ENCODE results near the gene SLC9A9.

SLC9A9 gene

DNA sequence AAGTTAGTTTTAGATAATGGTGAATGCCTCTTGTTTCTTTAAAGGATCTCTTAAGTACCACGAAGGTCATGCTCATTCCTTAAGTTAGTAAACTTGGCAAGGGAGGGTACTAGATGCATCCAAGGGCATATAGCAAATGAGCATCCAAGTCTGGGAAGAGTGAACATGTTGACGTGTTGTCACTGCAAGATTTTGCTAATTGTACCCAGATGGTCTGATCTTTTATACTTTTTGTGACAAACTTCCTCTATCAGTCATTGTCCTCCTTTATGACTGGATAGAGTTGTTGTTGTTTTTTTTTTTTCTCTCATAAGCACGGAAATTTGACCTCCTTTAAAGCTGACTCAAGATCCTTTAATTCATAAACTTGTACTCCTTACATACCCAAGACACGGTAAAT lies 607.4 kb downstream of the SLC9A9 start:
- Histone ChIP-seq H3K36me3 (no peaks in the 10 kb centered on the region), H3K27ac (no peak overlapping the region), H4K20me1 (no peaks in the 10 kb centered on the region), H3K27me3 (no peaks in the 10 kb centered on the region), H3K9ac (no peak overlapping the region), H3K4me2 (no peak overlapping the region), H3K9me3 (no peaks in the 10 kb centered on the region), H3K4me3 (no peak overlapping the region), H3K4me1 (peaks cover 25% of the 10 kb centered on the region)
- TF ChIP-seq Cebpa-rat (IDR thresholded peaks at IDR 0.05), result no peak

DNA sequence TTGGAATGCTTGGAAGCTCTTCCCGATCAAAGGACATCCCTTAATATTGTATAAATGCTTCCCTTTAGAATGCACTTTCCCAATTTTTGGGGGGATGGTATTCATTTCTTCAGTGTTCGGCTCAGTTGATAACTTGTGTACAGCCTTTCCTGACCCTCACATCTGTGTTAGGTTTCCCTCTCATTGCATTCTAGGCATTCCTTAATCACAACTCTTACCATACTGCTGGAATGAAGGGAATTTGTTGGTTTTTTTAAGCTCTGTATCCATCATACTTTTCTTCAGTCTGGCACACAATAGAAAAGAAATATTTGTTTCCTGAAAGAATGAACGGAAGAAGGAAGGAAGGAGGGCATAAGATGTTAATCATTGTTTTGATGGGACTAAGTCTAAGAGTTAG lies 609.2 kb downstream of the SLC9A9 start:
- Histone ChIP-seq H3K4me3 (no peak overlapping the region), H3K27me3 (no peaks in the 10 kb centered on the region), H3K36me3 (no peaks in the 10 kb centered on the region), H3K9ac (no peak overlapping the region), H3K4me2 (no peak overlapping the region), H3K4me1 (peaks cover 28% of the 10 kb centered on the region), H3K9me3 (no peaks in the 10 kb centered on the region), H3K27ac (no peak overlapping the region), H4K20me1 (no peaks in the 10 kb centered on the region)
- TF ChIP-seq Cebpa-rat (IDR thresholded peaks at IDR 0.05), result no peak

DNA sequence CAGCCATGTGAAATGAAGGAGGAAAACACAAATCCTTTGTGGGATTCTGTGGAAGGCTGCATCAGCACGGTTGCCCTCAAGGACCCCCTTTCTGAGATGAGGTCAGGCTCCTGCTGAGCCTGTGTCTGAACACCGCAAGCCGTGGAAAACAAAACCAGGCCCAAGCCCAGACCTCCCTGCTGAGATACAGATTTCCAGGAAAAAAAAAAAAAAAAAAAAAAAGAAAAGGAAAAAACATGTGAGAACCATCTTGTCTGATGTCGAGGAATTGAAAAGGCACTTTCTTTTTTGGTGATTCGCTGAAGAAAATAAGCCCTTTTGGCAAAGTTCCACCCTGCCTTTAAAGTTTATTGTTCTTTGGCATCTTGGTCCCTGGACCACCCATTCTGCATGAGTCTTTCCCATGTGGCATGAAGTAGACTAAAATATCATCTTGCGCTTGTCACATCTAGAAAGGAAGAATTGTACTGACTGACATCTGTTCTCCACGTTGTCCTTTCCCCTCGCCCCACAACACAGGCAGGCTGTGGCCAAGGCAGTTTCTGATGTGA lies 611.1 kb downstream of the SLC9A9 start:
- no peak for TF ChIP-seq Cebpa-rat (IDR thresholded peaks at IDR 0.05)
- Histone ChIP-seq H3K27me3 (no peaks in the 10 kb centered on the region), H3K4me3 (no peak overlapping the region), H3K4me2 (peak overlapping the region; percentile 77), H3K27ac (peak overlapping the region; percentile 31), H3K36me3 (no peaks in the 10 kb centered on the region), H3K9me3 (no peaks in the 10 kb centered on the region), H4K20me1 (no peaks in the 10 kb centered on the region), H3K9ac (no peak overlapping the region; the same call in 1 of the 2 replicates), H3K4me1 (peaks cover 28% of the 10 kb centered on the region)

DNA sequence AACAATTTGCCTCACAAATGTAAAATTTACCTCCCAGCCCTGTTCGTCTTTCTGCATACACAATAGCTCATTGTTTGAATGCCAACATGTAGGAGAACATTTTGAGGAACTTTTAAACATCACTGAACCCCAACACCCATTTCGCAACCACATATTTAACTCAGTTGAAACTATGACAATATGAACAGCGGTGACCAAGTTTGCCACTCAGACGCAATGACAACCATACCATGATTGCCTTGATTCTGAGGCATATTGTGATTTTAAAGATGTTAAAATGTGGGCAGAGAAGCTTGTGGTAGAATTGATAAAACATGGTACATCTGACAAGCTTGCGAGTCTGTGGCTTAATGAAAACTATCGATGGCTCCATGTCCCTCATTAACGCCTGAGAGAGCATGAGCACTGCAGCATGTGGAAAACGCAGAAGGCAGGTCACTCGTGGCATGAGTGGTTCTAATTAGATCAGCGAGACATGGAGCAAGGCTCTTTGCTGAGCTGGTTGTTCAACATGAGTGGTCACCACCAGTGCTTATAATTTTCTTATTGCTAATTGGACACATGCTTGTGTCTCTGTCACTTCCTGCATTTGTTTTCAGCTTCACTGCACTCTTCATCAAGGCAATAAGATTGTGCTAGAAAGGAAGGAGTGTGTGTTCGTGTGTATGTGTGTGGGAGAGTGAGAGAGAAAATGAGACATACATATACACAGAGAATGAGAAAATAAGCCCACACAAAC lies 611.9 kb downstream of the SLC9A9 start:
- Histone ChIP-seq H3K4me1 (peaks cover 28% of the 10 kb centered on the region), H3K9ac (no peak overlapping the region), H3K27me3 (no peaks in the 10 kb centered on the region), H3K4me2 (peak overlapping the region; percentile 77), H3K9me3 (no peaks in the 10 kb centered on the region), H4K20me1 (no peaks in the 10 kb centered on the region), H3K27ac (peak overlapping the region; percentile 31), H3K36me3 (no peaks in the 10 kb centered on the region), H3K4me3 (no peak overlapping the region)
- no peak for TF ChIP-seq Cebpa-rat (IDR thresholded peaks at IDR 0.05)

DNA sequence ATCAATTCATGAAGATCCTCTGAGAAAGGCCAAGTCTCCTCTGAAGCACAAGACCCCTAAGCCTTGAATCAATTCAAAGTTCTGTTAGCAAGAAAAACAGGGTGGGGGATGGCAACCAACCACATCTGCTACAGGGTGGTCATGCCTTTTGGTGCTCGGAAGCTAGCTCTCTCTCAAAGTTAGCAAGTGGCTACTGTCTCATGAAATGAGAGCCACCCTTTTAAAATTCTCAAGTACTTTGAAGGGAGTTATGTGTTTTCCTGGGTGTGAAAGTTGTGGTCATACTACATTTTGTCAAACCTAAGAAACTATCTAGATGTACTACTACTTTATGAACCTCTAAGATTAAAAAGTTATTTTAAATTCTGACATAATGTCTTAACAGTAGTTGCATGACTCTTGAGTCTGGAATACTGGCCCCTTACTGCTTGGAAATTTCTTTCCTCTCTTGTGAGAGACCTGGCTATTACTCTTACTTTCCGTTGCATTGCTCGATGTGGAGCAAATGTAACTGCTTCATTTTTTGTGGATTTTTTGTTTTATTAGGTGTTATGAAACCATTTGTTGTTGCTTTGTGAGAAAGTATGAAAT lies 612.6 kb downstream of the SLC9A9 start:
- Histone ChIP-seq H3K4me1 (peaks cover 28% of the 10 kb centered on the region), H3K27me3 (no peaks in the 10 kb centered on the region), H3K9ac (no peak overlapping the region), H3K4me3 (no peak overlapping the region), H3K36me3 (no peaks in the 10 kb centered on the region), H3K4me2 (peak overlapping the region; percentile 77; the same call in 1 of the 2 replicates), H3K9me3 (no peaks in the 10 kb centered on the region), H4K20me1 (no peaks in the 10 kb centered on the region), H3K27ac (no peak overlapping the region)
- no peak for TF ChIP-seq Cebpa-rat (IDR thresholded peaks at IDR 0.05)

DNA sequence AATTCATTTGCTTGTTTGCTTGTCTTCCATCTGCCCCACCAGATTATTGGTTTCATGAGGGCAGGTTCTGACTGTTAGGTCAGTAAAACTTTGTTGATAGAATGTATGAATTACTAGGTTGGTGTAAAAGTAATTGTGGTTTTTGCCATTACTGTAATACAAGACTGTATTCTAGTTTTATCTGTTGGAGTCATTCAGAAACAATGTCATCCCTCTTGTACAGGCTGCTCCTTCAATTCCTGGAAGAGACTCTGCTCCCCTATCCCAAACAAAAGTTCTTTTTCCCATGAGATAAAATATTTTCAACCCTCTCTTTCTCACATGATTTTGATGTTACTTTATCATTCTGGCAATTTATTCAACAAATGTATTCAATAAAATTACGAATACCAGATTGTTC lies 613.7 kb downstream of the SLC9A9 start:
- Histone ChIP-seq H3K27ac (no peak overlapping the region), H3K4me1 (peaks cover 28% of the 10 kb centered on the region), H3K36me3 (no peaks in the 10 kb centered on the region), H3K4me2 (no peak overlapping the region), H3K27me3 (no peaks in the 10 kb centered on the region), H3K9ac (no peak overlapping the region), H3K9me3 (no peaks in the 10 kb centered on the region), H3K4me3 (no peak overlapping the region), H4K20me1 (no peaks in the 10 kb centered on the region)
- TF ChIP-seq Cebpa-rat (IDR thresholded peaks at IDR 0.05), result no peak

DNA sequence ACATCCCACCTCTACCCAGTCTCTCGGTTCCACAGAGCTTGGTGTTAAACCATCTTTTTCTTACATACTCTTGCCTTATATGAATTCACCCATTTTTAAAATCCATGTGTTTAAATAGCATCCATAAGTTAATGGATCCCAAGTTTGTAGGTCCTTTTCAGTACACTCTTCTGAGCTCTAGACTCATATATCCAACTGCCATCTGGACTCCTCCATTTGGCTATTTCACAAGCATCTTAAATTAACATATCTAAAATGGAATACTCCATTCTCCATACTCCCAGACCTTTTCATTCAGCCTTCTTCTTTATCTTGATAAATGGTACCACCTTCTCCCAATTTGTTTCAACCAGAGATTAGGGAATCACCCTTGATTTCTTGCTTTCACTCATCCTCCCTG lies 615.3 kb downstream of the SLC9A9 start:
- Histone ChIP-seq H3K27ac (no peak overlapping the region), H3K36me3 (no peaks in the 10 kb centered on the region)
- TF ChIP-seq Cebpa-rat (IDR thresholded peaks at IDR 0.05), result no peak

DNA sequence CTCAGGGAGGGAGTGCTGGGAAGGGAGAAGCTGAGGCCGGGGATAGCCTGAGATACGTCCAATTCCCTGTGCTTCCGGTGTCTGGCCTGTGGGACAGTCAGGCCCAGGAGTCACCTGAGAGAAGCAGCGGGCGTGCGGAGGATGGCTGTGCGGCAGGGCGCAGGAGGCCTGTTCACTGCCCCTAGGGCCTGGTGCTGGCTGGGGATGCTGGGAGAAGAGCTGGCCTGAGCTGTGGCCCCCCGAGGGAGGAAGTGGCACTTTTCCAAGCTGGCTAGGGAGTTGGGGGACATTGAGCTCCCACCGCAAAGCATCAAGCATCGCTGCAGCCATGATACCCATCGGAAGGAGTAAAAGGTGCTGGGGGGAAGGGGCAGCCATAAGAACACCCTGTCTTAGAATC lies 619.9 kb downstream of the SLC9A9 start:
- Histone ChIP-seq H3K27me3 (no peaks in the 10 kb centered on the region), H3K27ac (no peak overlapping the region), H3K4me2 (no peak overlapping the region), H3K4me3 (no peak overlapping the region), H4K20me1 (no peaks in the 10 kb centered on the region), H3K9me3 (no peaks in the 10 kb centered on the region), H3K9ac (no peak overlapping the region), H3K4me1 (no peaks in the 10 kb centered on the region), H3K36me3 (no peaks in the 10 kb centered on the region)
- TF ChIP-seq Cebpa-rat (IDR thresholded peaks at IDR 0.05), result no peak

More for the DNA sequence above, 615.3 kb downstream of the SLC9A9 start:
- Histone ChIP-seq H3K4me1 (peaks cover 23% of the 10 kb centered on the region), H3K27me3 (no peaks in the 10 kb centered on the region), H3K4me2 (no peak overlapping the region), H3K4me3 (no peak overlapping the region), H3K9me3 (no peaks in the 10 kb centered on the region), H4K20me1 (no peaks in the 10 kb centered on the region), H3K9ac (no peak overlapping the region)

DNA sequence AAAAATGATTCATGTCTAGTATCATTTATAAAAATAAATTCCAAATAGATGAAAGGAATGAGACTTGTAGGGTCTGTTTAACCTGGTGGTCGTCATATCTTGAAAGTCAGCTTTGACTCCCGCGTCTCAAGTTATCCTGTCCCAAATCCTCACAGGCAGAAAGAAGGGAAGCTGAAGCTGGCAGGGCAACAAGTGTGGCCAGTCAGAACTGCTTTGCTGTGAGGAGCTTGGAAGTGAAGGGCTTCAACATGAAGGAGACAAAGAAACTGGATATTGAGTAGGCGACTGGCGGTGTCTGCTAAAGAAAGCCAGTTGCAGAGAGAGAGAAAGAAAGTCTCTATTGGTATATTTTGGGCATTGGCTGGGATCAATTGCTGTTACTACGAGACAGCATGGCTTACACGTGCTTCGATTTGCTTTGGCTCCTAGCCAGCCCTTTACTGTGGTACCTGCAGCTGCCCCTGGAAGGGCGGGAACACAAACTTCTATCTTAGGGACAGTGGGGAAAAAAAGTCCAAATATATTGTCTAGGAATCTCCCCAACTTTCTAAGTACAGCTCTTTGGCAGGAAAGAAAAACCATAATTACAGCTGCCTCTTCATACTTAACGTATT lies 621.5 kb downstream of the SLC9A9 start:
- no peak overlapping the region for H3K4me2 ChIP-seq
- no peak overlapping the region for H3K27ac ChIP-seq
- no peak overlapping the region for H3K9ac ChIP-seq
- no peak overlapping the region for H3K4me3 ChIP-seq
- TF ChIP-seq Cebpa-rat (IDR thresholded peaks at IDR 0.05), result no peak
- no peaks in the 10 kb centered on the region; the same call in 1 of the 2 replicates for H3K4me1 ChIP-seq
- no peaks in the 10 kb centered on the region for H3K27me3 ChIP-seq
- no peaks in the 10 kb centered on the region for H3K9me3 ChIP-seq
- H3K36me3 ChIP-seq, result no peaks in the 10 kb centered on the region
- no peaks in the 10 kb centered on the region for H4K20me1 ChIP-seq

DNA sequence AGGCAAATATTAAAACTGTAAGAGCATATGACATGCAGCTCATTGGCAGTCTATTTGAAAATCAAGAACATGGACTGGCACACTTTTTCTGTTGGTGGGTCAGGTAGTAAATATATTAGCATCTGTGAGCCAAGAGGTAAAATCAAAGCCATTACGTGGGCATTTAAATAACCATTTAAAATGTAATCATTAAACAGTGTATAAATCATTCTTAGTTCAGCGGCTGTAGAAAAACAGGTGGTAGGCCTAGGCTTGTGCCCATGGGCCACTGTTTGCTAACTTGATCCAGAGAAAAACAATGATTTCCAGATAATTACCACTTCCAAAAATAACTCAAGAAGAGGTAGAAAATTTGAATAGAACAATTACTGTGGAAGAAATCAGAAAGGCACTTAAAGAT lies 623.6 kb downstream of the SLC9A9 start:
- no peaks in the 10 kb centered on the region for H4K20me1 ChIP-seq
- no peaks in the 10 kb centered on the region for H3K9me3 ChIP-seq
- H3K27me3 ChIP-seq, result no peaks in the 10 kb centered on the region
- no peak overlapping the region for H3K27ac ChIP-seq
- H3K36me3 ChIP-seq, result no peaks in the 10 kb centered on the region
- no peak overlapping the region for H3K4me2 ChIP-seq
- peaks cover 20% of the 10 kb centered on the region for H3K4me1 ChIP-seq
- no peak overlapping the region for H3K4me3 ChIP-seq
- no peak for TF ChIP-seq Cebpa-rat (IDR thresholded peaks at IDR 0.05)
- H3K9ac ChIP-seq, result no peak overlapping the region
